ENCODE measurements around the gene RPP14. TPM values are rescaled to one million over a fixed set of nuclear protein-coding genes. Genes with fewer than 3 reads are reported as not detected.

The RPP14 gene
- total and polyA plus RNA-seq, 2 donors (not counting 1 experiment from before 2014, with no cell fraction given) = 10.6 to 17.1 TPM

GRCh38 chr3:58296269-58296668 lies 9.8 kb upstream of the RPP14 start:
- no peak for DNase-seq (ENCODE audit: low read depth in 2 of 2)
- no peaks in the 10 kb centered on the region for H3K27me3 ChIP-seq (ENCODE audit: control insufficient read depth, insufficient read depth, low read length)
- no peak overlapping the region for H3K4me3 ChIP-seq (replicated peaks in 1 of 4; ENCODE audit: control extremely low read depth in 1 of 4, insufficient read depth in 1 of 4, low read depth in 3 of 4, low read length in 4 of 4)
- no peak overlapping the region for H2AFZ ChIP-seq (ENCODE audit: low read length)
- H3K79me2 ChIP-seq (ENCODE audit: control insufficient read depth, insufficient read depth, low read length) = no peaks in the 10 kb centered on the region
- no peak overlapping the region for H3K9ac ChIP-seq (ENCODE audit: insufficient read depth, low read length)
- no peaks in the 10 kb centered on the region for H4K20me1 ChIP-seq (ENCODE audit: control insufficient read depth, extremely low read depth, insufficient read depth, low read length)
- H3K4me1 ChIP-seq (ENCODE audit: control insufficient read depth, extremely low read depth, insufficient read depth, low read length) = no peaks in the 10 kb centered on the region
- H3K36me3 ChIP-seq (ENCODE audit: control insufficient read depth, insufficient read depth, low read length) = no peaks in the 10 kb centered on the region
- no peak overlapping the region for H3K27ac ChIP-seq (ENCODE audit: insufficient read depth, low read length)
- no peak overlapping the region for H3K4me2 ChIP-seq (ENCODE audit: extremely low read depth, insufficient read depth, low read length)
- H3K9me3 ChIP-seq (ENCODE audit: control insufficient read depth, insufficient read depth, low read depth, low read length) = no peaks in the 10 kb centered on the region
- TF ChIP-seq EZH2 (IDR thresholded peaks at IDR 0.05; ENCODE audit: low read length, missing control alignments) = no peak
- TF ChIP-seq, protein P1, sequence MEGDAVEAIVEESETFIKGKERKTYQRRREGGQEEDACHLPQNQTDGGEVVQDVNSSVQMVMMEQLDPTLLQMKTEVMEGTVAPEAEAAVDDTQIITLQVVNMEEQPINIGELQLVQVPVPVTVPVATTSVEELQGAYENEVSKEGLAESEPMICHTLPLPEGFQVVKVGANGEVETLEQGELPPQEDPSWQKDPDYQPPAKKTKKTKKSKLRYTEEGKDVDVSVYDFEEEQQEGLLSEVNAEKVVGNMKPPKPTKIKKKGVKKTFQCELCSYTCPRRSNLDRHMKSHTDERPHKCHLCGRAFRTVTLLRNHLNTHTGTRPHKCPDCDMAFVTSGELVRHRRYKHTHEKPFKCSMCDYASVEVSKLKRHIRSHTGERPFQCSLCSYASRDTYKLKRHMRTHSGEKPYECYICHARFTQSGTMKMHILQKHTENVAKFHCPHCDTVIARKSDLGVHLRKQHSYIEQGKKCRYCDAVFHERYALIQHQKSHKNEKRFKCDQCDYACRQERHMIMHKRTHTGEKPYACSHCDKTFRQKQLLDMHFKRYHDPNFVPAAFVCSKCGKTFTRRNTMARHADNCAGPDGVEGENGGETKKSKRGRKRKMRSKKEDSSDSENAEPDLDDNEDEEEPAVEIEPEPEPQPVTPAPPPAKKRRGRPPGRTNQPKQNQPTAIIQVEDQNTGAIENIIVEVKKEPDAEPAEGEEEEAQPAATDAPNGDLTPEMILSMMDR (conservative IDR thresholded peaks at IDR 0.05 in 1 of 2, IDR thresholded peaks at IDR 0.05 in 1 of 2; ENCODE audit: low read depth in 1 of 2, low read length in 2 of 2) = no peak

DNA sequence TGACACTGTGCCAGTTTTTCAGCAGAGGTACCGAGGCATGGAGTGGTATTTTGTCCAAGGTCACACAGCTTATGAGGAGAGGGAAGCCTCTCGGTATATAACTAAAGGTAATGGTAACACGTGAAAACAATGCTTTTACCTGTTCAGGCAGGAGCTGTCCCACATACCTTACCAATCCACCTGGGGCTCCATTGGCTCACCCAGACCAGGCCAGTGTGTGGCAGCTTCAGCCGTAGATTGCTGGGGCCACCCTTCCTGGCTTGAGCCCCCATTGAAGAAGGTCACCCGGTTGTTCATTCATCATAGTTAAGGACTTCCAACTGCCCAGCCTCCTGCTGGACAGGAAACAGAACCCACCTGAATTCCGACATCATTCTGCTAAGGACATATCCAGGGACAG lies 9.2 kb upstream of the RPP14 start:
- Histone ChIP-seq H3K79me2 (ENCODE audit: control insufficient read depth, insufficient read depth, low read length) (no peaks in the 10 kb centered on the region), H4K20me1 (ENCODE audit: control insufficient read depth, extremely low read depth, insufficient read depth, low read length) (no peaks in the 10 kb centered on the region), H2AFZ (ENCODE audit: low read length) (no peak overlapping the region), H3K27ac (ENCODE audit: insufficient read depth, low read length) (no peak overlapping the region), H3K27me3 (ENCODE audit: control insufficient read depth, insufficient read depth, low read length) (no peaks in the 10 kb centered on the region), H3K9ac (ENCODE audit: insufficient read depth, low read length) (no peak overlapping the region), H3K4me2 (ENCODE audit: extremely low read depth, insufficient read depth, low read length) (no peak overlapping the region), H3K4me1 (ENCODE audit: control insufficient read depth, extremely low read depth, insufficient read depth, low read length) (no peaks in the 10 kb centered on the region), H3K9me3 (ENCODE audit: control insufficient read depth, insufficient read depth, low read depth, low read length) (no peaks in the 10 kb centered on the region), H3K4me3 (replicated peaks in 1 of 4; ENCODE audit: control extremely low read depth in 1 of 4, insufficient read depth in 1 of 4, low read depth in 3 of 4, low read length in 4 of 4) (no peak overlapping the region), H3K36me3 (ENCODE audit: control insufficient read depth, insufficient read depth, low read length) (no peaks in the 10 kb centered on the region)
- DNase-seq (ENCODE audit: low read depth in 2 of 2) = no peak
- TF ChIP-seq, protein P1 (conservative IDR thresholded peaks at IDR 0.05 in 1 of 2, IDR thresholded peaks at IDR 0.05 in 1 of 2; ENCODE audit: low read depth in 1 of 2, low read length in 2 of 2) = no peak
- no peak for TF ChIP-seq EZH2 (IDR thresholded peaks at IDR 0.05; ENCODE audit: low read length, missing control alignments)

- H3K36me3 ChIP-seq (ENCODE audit: control insufficient read depth, insufficient read depth, low read length) = no peaks in the 10 kb centered on the region
- TF ChIP-seq EZH2 (IDR thresholded peaks at IDR 0.05; ENCODE audit: low read length, missing control alignments) = no peak
- TF ChIP-seq, protein P1 (conservative IDR thresholded peaks at IDR 0.05 in 1 of 2, IDR thresholded peaks at IDR 0.05 in 1 of 2; ENCODE audit: low read depth in 1 of 2, low read length in 2 of 2) = no peak
- H3K27ac ChIP-seq (ENCODE audit: insufficient read depth, low read length) = no peak overlapping the region
- no peaks in the 10 kb centered on the region for H4K20me1 ChIP-seq (ENCODE audit: control insufficient read depth, extremely low read depth, insufficient read depth, low read length)
- no peaks in the 10 kb centered on the region for H3K9me3 ChIP-seq (ENCODE audit: control insufficient read depth, insufficient read depth, low read depth, low read length)
- no peaks in the 10 kb centered on the region for H3K4me1 ChIP-seq (ENCODE audit: control insufficient read depth, extremely low read depth, insufficient read depth, low read length)
- H3K9ac ChIP-seq (ENCODE audit: insufficient read depth, low read length) = no peak overlapping the region
- no peak overlapping the region for H2AFZ ChIP-seq (ENCODE audit: low read length)
- no peaks in the 10 kb centered on the region for H3K79me2 ChIP-seq (ENCODE audit: control insufficient read depth, insufficient read depth, low read length)
- H3K27me3 ChIP-seq (ENCODE audit: control insufficient read depth, insufficient read depth, low read length) = no peaks in the 10 kb centered on the region
- no peak for DNase-seq (ENCODE audit: low read depth in 2 of 2)
- H3K4me2 ChIP-seq (ENCODE audit: extremely low read depth, insufficient read depth, low read length) = no peak overlapping the region
- no peak overlapping the region for H3K4me3 ChIP-seq (replicated peaks in 1 of 4; ENCODE audit: control extremely low read depth in 1 of 4, insufficient read depth in 1 of 4, low read depth in 3 of 4, low read length in 4 of 4)
Measured at GRCh38 chr3:58298190-58298589, 7.9 kb upstream of the RPP14 start.

Data from fibroblast of lung (primary cell).